ENCODE measurements around the gene DPF3. TPM values are rescaled to one million over a fixed set of nuclear protein-coding genes. Genes with fewer than 3 reads are reported as not detected.

DPF3 gene
- total RNA-seq, 2 experiments from 2014 or later, result 3.8 to 4.1 TPM

GRCh38 chr14:72864712-72865365 lies 29.1 kb downstream of the DPF3 start:
- no peaks in the 10 kb centered on the region for H3K4me1 Mint-ChIP-seq
- peaks cover 3% of the 10 kb centered on the region for H3K27me3 Mint-ChIP-seq
- no peak for ATAC-seq (ENCODE audit: low read depth)
- no peak overlapping the region for H3K27ac Mint-ChIP-seq
- H3K4me3 Mint-ChIP-seq, result no peak overlapping the region
- POLR2A ChIA-PET, result no interaction called here
- no peak for DNase-seq
- H3K36me3 Mint-ChIP-seq, result no peaks in the 10 kb centered on the region
- H3K9me3 Mint-ChIP-seq, result no peaks in the 10 kb centered on the region

- ATAC-seq (ENCODE audit: low read depth) (no peak), DNase-seq (no peak)
- H3K4me3 Mint-ChIP-seq, result no peak overlapping the region
- H3K9me3 Mint-ChIP-seq, result no peaks in the 10 kb centered on the region
- H3K27ac Mint-ChIP-seq, result no peak overlapping the region
- POLR2A ChIA-PET, result no interaction called here
- H3K27me3 Mint-ChIP-seq, result peaks cover 3% of the 10 kb centered on the region
- no peaks in the 10 kb centered on the region for H3K4me1 Mint-ChIP-seq
- H3K36me3 Mint-ChIP-seq, result no peaks in the 10 kb centered on the region
Observed at GRCh38 chr14:72863216-72864006, 30.5 kb downstream of the DPF3 start.

GRCh38 chr14:72856530-72857266 lies 37.2 kb downstream of the DPF3 start:
- no peak overlapping the region for H3K4me3 Mint-ChIP-seq
- DNase-seq (no peak), ATAC-seq (ENCODE audit: low read depth) (no peak)
- POLR2A ChIA-PET, result no interaction called here
- H3K4me1 Mint-ChIP-seq, result peaks cover 9% of the 10 kb centered on the region
- H3K27me3 Mint-ChIP-seq, result peaks cover 3% of the 10 kb centered on the region
- H3K36me3 Mint-ChIP-seq, result no peaks in the 10 kb centered on the region
- no peak overlapping the region for H3K27ac Mint-ChIP-seq
- peaks cover 2% of the 10 kb centered on the region for H3K9me3 Mint-ChIP-seq

- Mint-ChIP-seq H3K36me3 (no peaks in the 10 kb centered on the region), H3K4me3 (no peak overlapping the region), H3K4me1 (peaks cover 12% of the 10 kb centered on the region), H3K27ac (no peak overlapping the region), H3K27me3 (peaks cover 8% of the 10 kb centered on the region), H3K9me3 (peaks cover 2% of the 10 kb centered on the region)
- DNase-seq, result no peak
- POLR2A ChIA-PET, result no interaction called here
- ATAC-seq (ENCODE audit: low read depth), result no peak
Observed at GRCh38 chr14:72855913-72856312, 38.0 kb downstream of the DPF3 start.

- DNase-seq, result no peak
- Mint-ChIP-seq H3K4me3 (no peak overlapping the region), H3K9me3 (peaks cover 2% of the 10 kb centered on the region), H3K4me1 (peaks cover 14% of the 10 kb centered on the region), H3K27me3 (peaks cover 8% of the 10 kb centered on the region), H3K36me3 (peaks cover 1% of the 10 kb centered on the region), H3K27ac (no peak overlapping the region)
- no peak for ATAC-seq (ENCODE audit: low read depth)
- POLR2A ChIA-PET, result no interaction called here
Observed at GRCh38 chr14:72852194-72852593, 41.7 kb downstream of the DPF3 start.

GRCh38 chr14:72851635-72852034 lies 42.3 kb downstream of the DPF3 start:
- POLR2A ChIA-PET, result no interaction called here
- peaks cover 4% of the 10 kb centered on the region for H3K9me3 Mint-ChIP-seq
- H3K27ac Mint-ChIP-seq, result no peak overlapping the region
- peaks cover 1% of the 10 kb centered on the region for H3K36me3 Mint-ChIP-seq
- H3K4me1 Mint-ChIP-seq, result peaks cover 13% of the 10 kb centered on the region
- ATAC-seq (ENCODE audit: low read depth) (no peak), DNase-seq (no peak)
- H3K4me3 Mint-ChIP-seq, result no peak overlapping the region
- peaks cover 8% of the 10 kb centered on the region for H3K27me3 Mint-ChIP-seq

GRCh38 chr14:72850360-72850759 lies 43.5 kb downstream of the DPF3 start:
- Mint-ChIP-seq H3K27ac (no peak overlapping the region), H3K4me1 (peaks cover 5% of the 10 kb centered on the region), H3K36me3 (peaks cover 1% of the 10 kb centered on the region), H3K4me3 (no peak overlapping the region), H3K27me3 (peaks cover 8% of the 10 kb centered on the region), H3K9me3 (peaks cover 2% of the 10 kb centered on the region)
- POLR2A ChIA-PET, result no interaction called here
- no peak for ATAC-seq (ENCODE audit: low read depth)
- no peak for DNase-seq

GRCh38 chr14:72849222-72849621 lies 44.7 kb downstream of the DPF3 start:
- Mint-ChIP-seq H3K27ac (no peak overlapping the region), H3K27me3 (peaks cover 8% of the 10 kb centered on the region), H3K4me1 (peaks cover 5% of the 10 kb centered on the region), H3K4me3 (no peak overlapping the region), H3K36me3 (peaks cover 1% of the 10 kb centered on the region), H3K9me3 (peaks cover 2% of the 10 kb centered on the region)
- POLR2A ChIA-PET, result no interaction called here
- ATAC-seq (ENCODE audit: low read depth) (no peak), DNase-seq (no peak)

GRCh38 chr14:72847721-72848120 lies 46.2 kb downstream of the DPF3 start:
- no peak for ATAC-seq (ENCODE audit: low read depth)
- POLR2A ChIA-PET, result no interaction called here
- Mint-ChIP-seq H3K27me3 (peaks cover 8% of the 10 kb centered on the region), H3K4me1 (peaks cover 5% of the 10 kb centered on the region), H3K4me3 (no peak overlapping the region), H3K27ac (no peak overlapping the region), H3K36me3 (peaks cover 1% of the 10 kb centered on the region), H3K9me3 (peaks cover 2% of the 10 kb centered on the region)
- DNase-seq, result no peak

- no peak for ATAC-seq (ENCODE audit: low read depth)
- Mint-ChIP-seq H3K4me1 (peaks cover 2% of the 10 kb centered on the region), H3K36me3 (peaks cover 1% of the 10 kb centered on the region), H3K9me3 (peaks cover 2% of the 10 kb centered on the region), H3K27ac (no peak overlapping the region), H3K27me3 (peaks cover 14% of the 10 kb centered on the region), H3K4me3 (no peak overlapping the region)
- no peak for DNase-seq
- POLR2A ChIA-PET, result no interaction called here
Observed at GRCh38 chr14:72845683-72846082, 48.2 kb downstream of the DPF3 start.

GRCh38 chr14:72845196-72845595 lies 48.7 kb downstream of the DPF3 start:
- Mint-ChIP-seq H3K4me3 (no peak overlapping the region), H3K27ac (no peak overlapping the region), H3K9me3 (peaks cover 2% of the 10 kb centered on the region), H3K4me1 (peaks cover 2% of the 10 kb centered on the region), H3K36me3 (peaks cover 1% of the 10 kb centered on the region), H3K27me3 (peaks cover 14% of the 10 kb centered on the region)
- POLR2A ChIA-PET, result no interaction called here
- no peak for ATAC-seq (ENCODE audit: low read depth)
- no peak for DNase-seq

- peaks cover 14% of the 10 kb centered on the region for H3K27me3 Mint-ChIP-seq
- no peak for ATAC-seq (ENCODE audit: low read depth)
Observed at GRCh38 chr14:72844524-72844923, 49.4 kb downstream of the DPF3 start.

GRCh38 chr14:72839753-72840607 lies 53.9 kb downstream of the DPF3 start:
- no peaks in the 10 kb centered on the region for H3K36me3 Mint-ChIP-seq
- no peak for DNase-seq
- no peak for ATAC-seq (ENCODE audit: low read depth)
- H3K27me3 Mint-ChIP-seq, result peaks cover 14% of the 10 kb centered on the region
- no peak overlapping the region for H3K27ac Mint-ChIP-seq
- no peak overlapping the region for H3K4me3 Mint-ChIP-seq
- POLR2A ChIA-PET, result no interaction called here
- H3K9me3 Mint-ChIP-seq, result no peaks in the 10 kb centered on the region
- H3K4me1 Mint-ChIP-seq, result no peaks in the 10 kb centered on the region

More at GRCh38 chr14:72844524-72844923, 49.4 kb downstream of the DPF3 start:
- Mint-ChIP-seq H3K27ac (no peak overlapping the region), H3K4me3 (no peak overlapping the region), H3K4me1 (peaks cover 2% of the 10 kb centered on the region), H3K36me3 (peaks cover 1% of the 10 kb centered on the region), H3K9me3 (peaks cover 2% of the 10 kb centered on the region)
- POLR2A ChIA-PET, result no interaction called here
- no peak for DNase-seq

All from activated naive CD8-positive, alpha-beta T cell treated with anti-CD3 and anti-CD28 coated beads, Interleukin-2, amount 10 ng/mL, durations not matched to agents 7 days and 5 days (primary cell).